GM12891 (cell line): ENCODE measurements around the gene FNDC11.

Experiments
- POLR2A ChIP-seq: IDR thresholded peaks from 2 replicates; pipeline ENCODE4 v1.6.1; 2011; ENCODE audit warnings: low read depth, low read length, control low read depth
- POLR2AphosphoS5 ChIP-seq: IDR thresholded peaks from 2 replicates; pipeline ENCODE4 v1.6.1; 2011; ENCODE audit warnings: low read depth, low read length, control low read depth
- TAF1 ChIP-seq: IDR thresholded peaks from 2 replicates; pipeline ENCODE4 v1.6.1; 2011; ENCODE audit warnings: low read depth, low read length, control low read depth

GRCh38 chr20:63542031-63542559 lies 11.9 kb upstream of the FNDC11 start:
- no peak for TF ChIP-seq POLR2A
- TF ChIP-seq POLR2AphosphoS5: no peak
- no peak for TF ChIP-seq TAF1
